Endothelial cell of umbilical vein (primary cell): ENCODE results near the gene OBP2B. TPM values are rescaled to one million over a fixed set of nuclear protein-coding genes. Genes with fewer than 3 reads are reported as not detected.

Experiments used
- BruUV-seq: library from RNA; stranded (reverse); fragments of 400-500 nt; replicated peaks from 2 replicates; lab custom pipeline; 2021; lab: Mats Ljungman, UMichigan
- CTCF ChIA-PET: fragments of 300-600, 350-600 bp; sonication (Branson Sonifier 250); formaldehyde crosslinking; loops from one replicate; lab custom pipeline; 2021; ENCODE audit warnings: antibody characterized with exemption, inconsistent platforms; lab: Charles Lee
- POLR2A ChIA-PET: fragments of 300-600, 350-600 bp; sonication (Branson Sonifier 250); formaldehyde crosslinking; loops from one replicate; lab custom pipeline; 2021; ENCODE audit warnings: antibody characterized with exemption, inconsistent platforms; lab: Charles Lee
- DNase-seq: peaks from one replicate; pipeline ENCODE4 v3.0.0-alpha.2; 2011; ENCODE audit warnings: low read depth, low spot score
- FAIRE-seq: peaks from 2 replicates; lab custom pipeline; 2011; peaks lifted over from hg19 to GRCh38; lab: Jason Lieb, UNC
- H2AFZ ChIP-seq: 2 replicates; pipeline ENCODE4 v1.6.0; 2012; ENCODE audit warnings: low read depth, low read length, control low read depth, inconsistent platforms
- H3K27ac ChIP-seq: 2 replicates; pipeline ENCODE4 v1.5.1; 2011; ENCODE audit warnings: low read depth, mild to moderate bottlenecking, control low read depth, low read length, moderate library complexity; ENCODE audit not compliant: insufficient read depth
- H3K27me3 ChIP-seq, 2 experiments: 2 replicates each; pipeline versions ENCODE4 v1.6.0 to v1.6.1; 2011; ENCODE audit warnings: low read length in 2 of 2, mixed read lengths in 1 of 2; ENCODE audit not compliant: control insufficient read depth in 2 of 2, insufficient read depth in 2 of 2
- H3K36me3 ChIP-seq, 2 experiments: 2 replicates in 1 of 2; 3 replicates in 1 of 2; pipeline ENCODE4 v1.5.1; 2011; ENCODE audit warnings: low read length in 2 of 2, mild to moderate bottlenecking in 1 of 2, moderate library complexity in 1 of 2; ENCODE audit not compliant: control insufficient read depth in 2 of 2, insufficient read depth in 2 of 2; ENCODE audit errors: extremely low read depth in 1 of 2
- H3K4me1 ChIP-seq: 3 replicates; pipeline ENCODE4 v1.5.1; 2011; ENCODE audit warnings: mild to moderate bottlenecking, low read length; ENCODE audit not compliant: control insufficient read depth, insufficient read depth; ENCODE audit errors: extremely low read depth
- H3K4me2 ChIP-seq: 2 replicates; pipeline ENCODE4 v1.6.1; 2011; ENCODE audit warnings: low read length, control low read depth, mixed read lengths; ENCODE audit not compliant: insufficient read depth
- H3K4me3 ChIP-seq, 3 experiments: fragments of 200-600 bp in 1 of 3; sonication (generic), shearing (Covaris generic) in 1 of 3; replicated peaks in 1 of 3; 2 replicates each; pipeline ENCODE4 v1.5.1; 2011 to 2016; ENCODE audit warnings: control low read depth in 3 of 3, low read length in 3 of 3, mild to moderate bottlenecking in 2 of 3, inconsistent platforms in 1 of 3, low read depth in 1 of 3, moderate library complexity in 1 of 3; ENCODE audit not compliant: insufficient read depth in 1 of 3
- H3K79me2 ChIP-seq: 2 replicates; pipeline ENCODE4 v1.6.0; 2012; ENCODE audit warnings: low read length, inconsistent platforms; ENCODE audit not compliant: control insufficient read depth, insufficient read depth
- H3K9ac ChIP-seq: replicated peaks from 2 replicates; pipeline ENCODE3; 2011; ENCODE audit warnings: low read length, control low read depth; ENCODE audit not compliant: insufficient read depth; ENCODE audit errors: extremely low read depth
- H3K9me1 ChIP-seq: replicated peaks from 3 replicates; pipeline ENCODE4 v1.6.0; 2011; ENCODE audit warnings: mild to moderate bottlenecking, low read length; ENCODE audit not compliant: control insufficient read depth, insufficient read depth; ENCODE audit errors: extremely low read depth
- H3K9me3 ChIP-seq: replicated peaks from 2 replicates; pipeline ENCODE4 v1.5.1; 2012; ENCODE audit warnings: low read length, inconsistent platforms; ENCODE audit not compliant: control insufficient read depth, insufficient read depth
- H4K20me1 ChIP-seq: replicated peaks from 2 replicates; pipeline ENCODE3; 2011; ENCODE audit warnings: mild to moderate bottlenecking, low read length; ENCODE audit not compliant: control insufficient read depth, insufficient read depth; ENCODE audit errors: extremely low read depth
- CTCF ChIP-seq, 2 donors: IDR thresholded peaks; 1 replicate in 1 of 2; 2 replicates in 1 of 2; pipeline ENCODE4 v1.5.1; 2011; ENCODE audit warnings: low read length in 2 of 2, mild to moderate bottlenecking in 2 of 2, moderate library complexity in 2 of 2, control low read depth in 1 of 2, inconsistent platforms in 1 of 2, low read depth in 1 of 2; ENCODE audit not compliant: insufficient read depth in 1 of 2; ENCODE audit errors: extremely low read depth in 1 of 2
- EZH2 ChIP-seq: IDR thresholded peaks from 2 replicates; pipeline ENCODE4 v1.6.1; 2012; ENCODE audit warnings: borderline replicate concordance, low read depth, mild to moderate bottlenecking, moderate library complexity, low read length, inconsistent platforms; ENCODE audit not compliant: severe bottlenecking
- FOS ChIP-seq: IDR thresholded peaks from 2 replicates; pipeline ENCODE4 v1.6.1; 2011; ENCODE audit warnings: mild to moderate bottlenecking, low read length, moderate library complexity, borderline replicate concordance; ENCODE audit not compliant: insufficient read depth
- GATA2 ChIP-seq: IDR thresholded peaks from 2 replicates; pipeline ENCODE4 v1.7.0; 2011; ENCODE audit warnings: low read depth, mild to moderate bottlenecking, moderate library complexity, mixed read lengths, low read length; ENCODE audit not compliant: insufficient read length, insufficient read depth
- JUN ChIP-seq: IDR thresholded peaks from 2 replicates; pipeline ENCODE4 v1.6.1; 2011; ENCODE audit warnings: borderline replicate concordance, low read depth; ENCODE audit not compliant: insufficient read length, insufficient read depth
- MAX ChIP-seq: IDR thresholded peaks from 2 replicates; pipeline ENCODE4 v1.6.1; 2011; ENCODE audit not compliant: insufficient read depth, insufficient read length
- MYC ChIP-seq: IDR thresholded peaks from one replicate; pipeline ENCODE4 v1.6.1; 2011; ENCODE audit warnings: mild to moderate bottlenecking, low read depth, low read length
- POLR2A ChIP-seq: IDR thresholded peaks from 2 replicates; pipeline ENCODE4 v1.6.1; 2012; ENCODE audit warnings: low read depth, mild to moderate bottlenecking, control low read depth, low read length
- POLR2AphosphoS5 ChIP-seq: IDR thresholded peaks from 2 replicates; pipeline ENCODE4 v1.6.1; 2012; ENCODE audit warnings: low read depth, mild to moderate bottlenecking, control low read depth, low read length, moderate library complexity; ENCODE audit not compliant: insufficient read depth
- dilution Hi-C: fragments of 300-500 bp; cut with MboI; formaldehyde crosslinking; loops from one replicate; pipeline ENCODE4 v1.15.0; 2019; ENCODE audit warnings: low sequenced_read_pairs; ENCODE audit not compliant: extremely low pct_ligation_motif_present
- intact Hi-C: fragments of 100-400 bp; cut with micrococcal nuclease; formaldehyde crosslinking; loops from one replicate; pipeline ENCODE4 v1.10.0; 2022
- polyA plus RNA-seq, 4 experiments: library from polyadenylated mRNA; depleted of rRNA in 3 of 4; stranded (reverse) in 3 of 4; unstranded in 1 of 4; fragments of >200 nt; gene quantifications; 2 replicates each; pipeline versions ENCODE4 v1.2.1 to v1.2.3, GENCODE V29; 2011 to 2012; ENCODE audit warnings: missing spikeins in 1 of 4
- total RNA-seq: library from RNA; stranded (reverse); gene quantifications from 2 replicates; pipeline ENCODE4 v1.2.3, GENCODE V29; 2021

OBP2B gene
- total and polyA plus RNA-seq, 2 donors (not counting 3 experiments of a cell fraction or from before 2014, with no cell fraction given), result not detected

- Histone ChIP-seq H4K20me1 (no peaks in the 10 kb centered on the region), H3K27me3 (no peaks in the 10 kb centered on the region), H2AFZ (no peak overlapping the region), H3K9me1 (no peaks in the 10 kb centered on the region), H3K4me1 (peaks cover 3% of the 10 kb centered on the region), H3K9ac (no peak overlapping the region), H3K4me3 (no peak overlapping the region), H3K36me3 (no peaks in the 10 kb centered on the region), H3K9me3 (no peaks in the 10 kb centered on the region), H3K27ac (no peak overlapping the region), H3K79me2 (no peaks in the 10 kb centered on the region), H3K4me2 (no peak overlapping the region)
- no peak for TF ChIP-seq MYC
- no peak for TF ChIP-seq FOS
- TF ChIP-seq JUN, result no peak
- TF ChIP-seq CTCF (IDR thresholded peaks at IDR 0.05; ENCODE audit: extremely low read depth in 1 of 2, insufficient read depth in 1 of 2, low read depth in 1 of 2, low read length in 2 of 2), result no peak
- no peak for TF ChIP-seq GATA2
- no peak for TF ChIP-seq POLR2AphosphoS5
- TF ChIP-seq EZH2, result no peak
- no peak for TF ChIP-seq POLR2A
- TF ChIP-seq MAX, result no peak
- intact Hi-C loops (no loop called here), dilution Hi-C loops (no loop called here)
- no peak for DNase-seq
- ChIA-PET CTCF (interaction anchor here (0.8 to 2.5 kb wide), 6 partner anchors 9 to 319 kb away, joined by 3 to 11 read pairs (median 4); no protein-coding TSS in a partner anchor), POLR2A (no interaction called here)
- BruUV-seq, result no TSS peak
- FAIRE-seq, result no peak
These were observed 41.8 kb downstream of the OBP2B start for GRCh38 chr9:133167096-133167730.
